Activated T-cell treated with anti-CD3 and anti-CD28 coated beads, Interleukin-2, amount 50 U/mL, for 72 hours (primary cell): ENCODE measurements around the gene CAMTA1. TPM values are rescaled to one million over a fixed set of nuclear protein-coding genes. Genes with fewer than 3 reads are reported as not detected.
A peak's percentile ranks its signal among the peaks of the same experiment; 100 is the strongest.
"Not testable (repeated sequence)": the region's sequence is repeated elsewhere in the genome, so short reads cannot be mapped to it uniquely, and the experiment has no call there.

Source experiments
- ATAC-seq, 2 donors: fragments of 150-1000 bp; cut with Tn5 transposase; replicated peaks in 1 of 2; 2 replicates each; pipeline ENCODE4 v1.10.0; 2021; ENCODE audit warnings: moderate library complexity in 2 of 2, mild to moderate bottlenecking in 1 of 2
- DNase-seq, 2 donors: peaks; one replicate each; pipeline ENCODE4 v3.0.0; 2021 to 2022; ENCODE audit warnings: mixed read lengths in 1 of 2
- H3K27ac Mint-ChIP-seq: one replicate; pipeline ENCODE4 v1.8.0; 2022; ENCODE audit warnings: mild to moderate bottlenecking, moderate library complexity, mixed read lengths
- H3K27me3 Mint-ChIP-seq: one replicate; pipeline ENCODE4 v1.8.0; 2022; ENCODE audit warnings: low read depth, mixed read lengths
- H3K36me3 Mint-ChIP-seq, 2 donors: one replicate each; pipeline ENCODE4 v1.8.0; 2022; ENCODE audit warnings: mixed read lengths in 2 of 2, mild to moderate bottlenecking in 1 of 2; ENCODE audit not compliant: insufficient read depth in 2 of 2
- H3K4me1 Mint-ChIP-seq: one replicate; pipeline ENCODE4 v1.8.0; 2022; ENCODE audit warnings: low read depth, mixed read lengths
- H3K4me3 Mint-ChIP-seq, 2 donors: one replicate each; pipeline ENCODE4 v1.8.0; 2022; ENCODE audit warnings: mild to moderate bottlenecking in 2 of 2, mixed read lengths in 2 of 2, moderate library complexity in 2 of 2
- H3K9me3 Mint-ChIP-seq, 2 donors: one replicate each; pipeline ENCODE4 v1.8.0; 2022; ENCODE audit warnings: mixed read lengths in 2 of 2
- total RNA-seq, 2 donors: library from RNA; stranded (reverse); gene quantifications; one replicate each; pipeline ENCODE4 v1.2.3, GENCODE V29; 2022

CAMTA1 gene
- total RNA-seq, 2 donors from 2014 or later, result 47.8 to 63.3 TPM

- H3K27ac Mint-ChIP-seq, result no peak overlapping the region
- ATAC-seq (no peak), DNase-seq (no peak)
- H3K4me1 Mint-ChIP-seq, result no peaks in the 10 kb centered on the region
- H3K9me3 Mint-ChIP-seq, result peaks cover 9 to 10% of the 10 kb centered on the region in 2 donors
- H3K27me3 Mint-ChIP-seq, result peaks cover 17% of the 10 kb centered on the region
- peaks cover 2 to 7% of the 10 kb centered on the region in 2 donors for H3K36me3 Mint-ChIP-seq
- no peak overlapping the region for H3K4me3 Mint-ChIP-seq
These were observed 908.4 kb downstream of the CAMTA1 start for GRCh38 chr1:7693662-7694061.

GRCh38 chr1:7694600-7695496, 909.6 kb downstream of the CAMTA1 start:
- no peak overlapping the region for H3K4me3 Mint-ChIP-seq
- peaks cover 2 to 7% of the 10 kb centered on the region in 2 donors for H3K36me3 Mint-ChIP-seq
- H3K4me1 Mint-ChIP-seq, result no peaks in the 10 kb centered on the region
- peaks cover 17% of the 10 kb centered on the region for H3K27me3 Mint-ChIP-seq
- ATAC-seq (no peak), DNase-seq (no peak)
- no peak overlapping the region for H3K27ac Mint-ChIP-seq
- H3K9me3 Mint-ChIP-seq, result peaks cover 9 to 10% of the 10 kb centered on the region in 2 donors

- ATAC-seq (no peak), DNase-seq (no peak)
- Mint-ChIP-seq H3K4me1 (no peaks in the 10 kb centered on the region), H3K9me3 (peaks cover 9 to 10% of the 10 kb centered on the region in 2 donors), H3K27ac (no peak overlapping the region), H3K4me3 (no peak overlapping the region), H3K27me3 (peaks cover 24% of the 10 kb centered on the region), H3K36me3 (peaks cover 2 to 7% of the 10 kb centered on the region in 2 donors)
These were observed 910.4 kb downstream of the CAMTA1 start for GRCh38 chr1:7695497-7696117.

GRCh38 chr1:7698641-7699040, 913.4 kb downstream of the CAMTA1 start:
- Mint-ChIP-seq H3K4me1 (no peaks in the 10 kb centered on the region), H3K9me3 (peaks cover 2 to 4% of the 10 kb centered on the region in 2 donors), H3K27me3 (peaks cover 47% of the 10 kb centered on the region), H3K27ac (no peak overlapping the region), H3K4me3 (no peak overlapping the region), H3K36me3 (peaks cover 2 to 3% of the 10 kb centered on the region in 2 donors)
- ATAC-seq (peak in 1 of 2 donors; percentile 44), DNase-seq (no peak)

- ATAC-seq (no peak), DNase-seq (no peak)
- Mint-ChIP-seq H3K36me3 (peaks cover 1% of the 10 kb centered on the region in 2 donors), H3K4me3 (peak overlapping the region in 1 of 2 donors; percentile 4), H3K27me3 (peaks cover 55% of the 10 kb centered on the region), H3K9me3 (no peaks in the 10 kb centered on the region), H3K4me1 (peaks cover 4% of the 10 kb centered on the region), H3K27ac (no peak overlapping the region)
These were observed 917.1 kb downstream of the CAMTA1 start for GRCh38 chr1:7702365-7702764.

- peaks cover 65% of the 10 kb centered on the region for H3K27me3 Mint-ChIP-seq
- peak overlapping the region; percentile 81 to 85 for H3K4me3 Mint-ChIP-seq
- H3K4me1 Mint-ChIP-seq, result peaks cover 4% of the 10 kb centered on the region
- peaks cover 1% of the 10 kb centered on the region in 2 donors for H3K36me3 Mint-ChIP-seq
- H3K9me3 Mint-ChIP-seq, result no peaks in the 10 kb centered on the region
- ATAC-seq (peak; percentile 13 to 18), DNase-seq (peak; percentile 16 to 31)
- no peak overlapping the region for H3K27ac Mint-ChIP-seq
These were observed 918.3 kb downstream of the CAMTA1 start for GRCh38 chr1:7703321-7704213.

- Mint-ChIP-seq H3K4me3 (peak overlapping the region; percentile 67 to 80), H3K27me3 (peaks cover 65% of the 10 kb centered on the region), H3K27ac (no peak overlapping the region), H3K4me1 (peaks cover 4% of the 10 kb centered on the region), H3K36me3 (peaks cover 1% of the 10 kb centered on the region in 2 donors), H3K9me3 (no peaks in the 10 kb centered on the region)
- DNase-seq (peak; percentile 95 to 97), ATAC-seq (peak; percentile 98 to 99)
These were observed 919.2 kb downstream of the CAMTA1 start for GRCh38 chr1:7704214-7705047.

GRCh38 chr1:7705048-7705907, 920.0 kb downstream of the CAMTA1 start:
- Mint-ChIP-seq H3K36me3 (peaks cover 1% of the 10 kb centered on the region in 2 donors), H3K4me1 (peaks cover 4% of the 10 kb centered on the region), H3K4me3 (peak overlapping the region; percentile 76 to 80), H3K27ac (peak overlapping the region; percentile 48), H3K27me3 (peaks cover 61% of the 10 kb centered on the region), H3K9me3 (no peaks in the 10 kb centered on the region)
- ATAC-seq (no peak), DNase-seq (peak in 1 of 2 donors; percentile 10)

- peak overlapping the region; percentile 68 to 73 for H3K4me3 Mint-ChIP-seq
- ATAC-seq (no peak), DNase-seq (no peak)
- H3K27ac Mint-ChIP-seq, result no peak overlapping the region
- peaks cover 1% of the 10 kb centered on the region in 2 donors for H3K36me3 Mint-ChIP-seq
- H3K9me3 Mint-ChIP-seq, result no peaks in the 10 kb centered on the region
- H3K27me3 Mint-ChIP-seq, result peaks cover 58% of the 10 kb centered on the region
- peaks cover 4% of the 10 kb centered on the region for H3K4me1 Mint-ChIP-seq
These were observed 920.6 kb downstream of the CAMTA1 start for GRCh38 chr1:7705908-7706216.

- DNase-seq (no peak), ATAC-seq (no peak)
- Mint-ChIP-seq H3K36me3 (peaks cover 1% of the 10 kb centered on the region in 2 donors), H3K4me3 (no peak overlapping the region), H3K9me3 (no peaks in the 10 kb centered on the region), H3K4me1 (peaks cover 4% of the 10 kb centered on the region), H3K27ac (no peak overlapping the region), H3K27me3 (peaks cover 52% of the 10 kb centered on the region)
These were observed 922.3 kb downstream of the CAMTA1 start for GRCh38 chr1:7707527-7707926.

- peaks cover 52% of the 10 kb centered on the region for H3K27me3 Mint-ChIP-seq
- not testable (repeated sequence) for H3K27ac Mint-ChIP-seq, H3K4me1 Mint-ChIP-seq, DNase-seq, H3K9me3 Mint-ChIP-seq, ATAC-seq, H3K4me3 Mint-ChIP-seq, H3K36me3 Mint-ChIP-seq
These were observed 922.8 kb downstream of the CAMTA1 start for GRCh38 chr1:7708065-7708464.
